CD14-positive monocyte (primary cell): ENCODE measurements around the gene GCGR. TPM values are rescaled to one million over a fixed set of nuclear protein-coding genes. Genes with fewer than 3 reads are reported as not detected.

Source experiments
- DNase-seq, 3 donors: peaks; one replicate each; pipeline ENCODE4 v3.0.0-alpha.2; 2011 to 2022
- H2AFZ ChIP-seq: 2 replicates; pipeline ENCODE4 v1.6.0; 2012; ENCODE audit warnings: mild to moderate bottlenecking, low read depth, low read length, inconsistent platforms; ENCODE audit not compliant: insufficient read depth, poor library complexity, severe bottlenecking
- H3K27ac ChIP-seq, 2 donors: 1 replicate in 1 of 2; 2 replicates in 1 of 2; pipeline ENCODE4 v1.5.1; 2012 to 2013; ENCODE audit warnings: low read length in 2 of 2, control low read depth in 1 of 2, inconsistent platforms in 1 of 2, low read depth in 1 of 2, mild to moderate bottlenecking in 1 of 2
- H3K27me3 ChIP-seq, 2 donors: one replicate each; pipeline versions ENCODE4 v1.6.0 to v1.6.1; 2011 to 2013; ENCODE audit warnings: low read length in 2 of 2; ENCODE audit not compliant: control insufficient read depth in 2 of 2, insufficient read depth in 2 of 2
- H3K36me3 ChIP-seq, 2 donors: replicated peaks in 1 of 2; 1 replicate in 1 of 2; 2 replicates in 1 of 2; pipeline versions ENCODE4 v1.5.1 to v1.6.1; 2012 to 2013; ENCODE audit warnings: low read length in 2 of 2, control low read depth in 1 of 2, inconsistent platforms in 1 of 2, mild to moderate bottlenecking in 1 of 2; ENCODE audit not compliant: insufficient read depth in 2 of 2, control insufficient read depth in 1 of 2
- H3K4me1 ChIP-seq, 2 donors: 1 replicate in 1 of 2; 2 replicates in 1 of 2; pipeline versions ENCODE4 v1.5.1 to v1.6.1; 2012 to 2013; ENCODE audit warnings: low read length in 2 of 2, control low read depth in 1 of 2, inconsistent platforms in 1 of 2, mild to moderate bottlenecking in 1 of 2, moderate library complexity in 1 of 2; ENCODE audit not compliant: insufficient read depth in 2 of 2, control insufficient read depth in 1 of 2
- H3K4me2 ChIP-seq: replicated peaks from 2 replicates; pipeline ENCODE3; 2012; ENCODE audit warnings: low read length, moderate library complexity, mild to moderate bottlenecking; ENCODE audit not compliant: poor library complexity, severe bottlenecking; ENCODE audit errors: extremely low read depth
- H3K4me3 ChIP-seq, 3 experiments: fragments of 200-600 bp in 1 of 3; sonication (generic) in 1 of 3; replicated peaks in 1 of 3; 1 replicate in 2 of 3; 2 replicates in 1 of 3; pipeline ENCODE4 v1.5.1; 2011 to 2013; ENCODE audit warnings: low read length in 3 of 3, mild to moderate bottlenecking in 3 of 3, control low read depth in 2 of 3, low read depth in 2 of 3, inconsistent platforms in 1 of 3, moderate library complexity in 1 of 3
- H3K79me2 ChIP-seq: 2 replicates; pipeline ENCODE4 v1.6.0; 2012; ENCODE audit warnings: mild to moderate bottlenecking, control low read depth, inconsistent platforms, low read length, moderate library complexity; ENCODE audit not compliant: insufficient read depth
- H3K9ac ChIP-seq: 2 replicates; pipeline ENCODE4 v1.6.0; 2017; ENCODE audit warnings: low read length, mild to moderate bottlenecking; ENCODE audit not compliant: insufficient read depth, poor library complexity, severe bottlenecking
- H3K9me3 ChIP-seq, 2 donors: replicated peaks in 1 of 2; 1 replicate in 1 of 2; 2 replicates in 1 of 2; pipeline versions ENCODE4 v1.5.1 to v1.6.1; 2012 to 2013; ENCODE audit warnings: low read length in 2 of 2, control low read depth in 1 of 2; ENCODE audit not compliant: control insufficient read depth in 1 of 2, insufficient read depth in 1 of 2
- H4K20me1 ChIP-seq: 2 replicates; pipeline ENCODE4 v1.6.0; 2012; ENCODE audit warnings: mild to moderate bottlenecking, low read length, control low read depth, moderate library complexity; ENCODE audit not compliant: insufficient read depth
- H3K27ac Mint-ChIP-seq, 7 donors: one replicate each; pipeline ENCODE4 v1.8.0; 2020; ENCODE audit warnings: mild to moderate bottlenecking in 7 of 7, mixed read lengths in 7 of 7, moderate library complexity in 6 of 7, inconsistent platforms in 2 of 7
- H3K27me3 Mint-ChIP-seq, 3 donors: one replicate each; pipeline ENCODE4 v1.8.0; 2021 to 2022; ENCODE audit warnings: low read depth in 3 of 3, mild to moderate bottlenecking in 3 of 3, mixed read lengths in 3 of 3, moderate library complexity in 3 of 3, inconsistent platforms in 1 of 3
- H3K36me3 Mint-ChIP-seq, 2 donors: one replicate each; pipeline ENCODE4 v1.8.0; 2020; ENCODE audit warnings: mixed read lengths in 2 of 2, inconsistent platforms in 1 of 2, mild to moderate bottlenecking in 1 of 2
- H3K4me1 Mint-ChIP-seq: one replicate; pipeline ENCODE4 v1.8.0; 2020; ENCODE audit warnings: mild to moderate bottlenecking, mixed read lengths
- H3K4me3 Mint-ChIP-seq, 2 donors: one replicate each; pipeline ENCODE4 v1.8.0; 2020; ENCODE audit warnings: mild to moderate bottlenecking in 2 of 2, mixed read lengths in 2 of 2, moderate library complexity in 1 of 2
- H3K9me3 Mint-ChIP-seq, 7 donors: one replicate each; pipeline ENCODE4 v1.8.0; 2020 to 2022; ENCODE audit warnings: mixed read lengths in 7 of 7, mild to moderate bottlenecking in 6 of 7, moderate library complexity in 6 of 7, inconsistent platforms in 2 of 7
- WGBS: methylation state at CpG from one replicate; pipeline ENCODE4 v1.1.5; 2013; ENCODE audit warnings: missing lambda C conversion rate; ENCODE audit not compliant: insufficient coverage; 5-methylcytosine and 5-hydroxymethylcytosine counted together
- intact Hi-C, 2 donors: fragments of 100-400 bp; cut with micrococcal nuclease; formaldehyde crosslinking; loops; one replicate each; pipeline versions ENCODE4 v1.15.0 to v1.15.1; 2023
- polyA minus RNA-seq: library from RNA; depleted of rRNA, polyadenylated mRNA; stranded (reverse); fragments of >200 nt; gene quantifications from 2 replicates; pipeline ENCODE4 v1.2.3, GENCODE V29; 2012
- polyA plus RNA-seq, 3 donors: library from polyadenylated mRNA; depleted of rRNA in 1 of 3; unstranded in 2 of 3; stranded (reverse) in 1 of 3; fragments of 300-500 nt in 2 of 3; fragments of >200 nt in 1 of 3; fragmentation: Illumina TruSeq in 2 of 3; gene quantifications; 1 replicate in 2 of 3; 2 replicates in 1 of 3; pipeline ENCODE4 v1.2.3, GENCODE V29; 2012 to 2021
- total RNA-seq, 12 experiments: library from RNA in 1 of 12; stranded (reverse) in 1 of 12; fragments of 120-200 nt in 1 of 12; gene quantifications; one replicate each; pipeline ENCODE4 v1.2.4 and lab custom pipeline; 2013 to 2026; ENCODE audit warnings: mixed read lengths in 6 of 12, inconsistent platforms in 1 of 12
- TF ChIP-seq, protein P1 (sequence below): fragments of 200-600 bp; IDR thresholded peaks from one replicate; pipeline ENCODE4 v1.8.0; 2022; ENCODE audit warnings: antibody characterized with exemption, mild to moderate bottlenecking

Gene GCGR
- total RNA-seq (2013): not detected
- polyA plus RNA-seq: not detected
- polyA minus RNA-seq: not detected in 2 replicates
- 0 to 0.30 (median 0) reads per million in 11 experiments for total RNA-seq (lab: John Stamatoyannopoulos, UW)

DNA sequence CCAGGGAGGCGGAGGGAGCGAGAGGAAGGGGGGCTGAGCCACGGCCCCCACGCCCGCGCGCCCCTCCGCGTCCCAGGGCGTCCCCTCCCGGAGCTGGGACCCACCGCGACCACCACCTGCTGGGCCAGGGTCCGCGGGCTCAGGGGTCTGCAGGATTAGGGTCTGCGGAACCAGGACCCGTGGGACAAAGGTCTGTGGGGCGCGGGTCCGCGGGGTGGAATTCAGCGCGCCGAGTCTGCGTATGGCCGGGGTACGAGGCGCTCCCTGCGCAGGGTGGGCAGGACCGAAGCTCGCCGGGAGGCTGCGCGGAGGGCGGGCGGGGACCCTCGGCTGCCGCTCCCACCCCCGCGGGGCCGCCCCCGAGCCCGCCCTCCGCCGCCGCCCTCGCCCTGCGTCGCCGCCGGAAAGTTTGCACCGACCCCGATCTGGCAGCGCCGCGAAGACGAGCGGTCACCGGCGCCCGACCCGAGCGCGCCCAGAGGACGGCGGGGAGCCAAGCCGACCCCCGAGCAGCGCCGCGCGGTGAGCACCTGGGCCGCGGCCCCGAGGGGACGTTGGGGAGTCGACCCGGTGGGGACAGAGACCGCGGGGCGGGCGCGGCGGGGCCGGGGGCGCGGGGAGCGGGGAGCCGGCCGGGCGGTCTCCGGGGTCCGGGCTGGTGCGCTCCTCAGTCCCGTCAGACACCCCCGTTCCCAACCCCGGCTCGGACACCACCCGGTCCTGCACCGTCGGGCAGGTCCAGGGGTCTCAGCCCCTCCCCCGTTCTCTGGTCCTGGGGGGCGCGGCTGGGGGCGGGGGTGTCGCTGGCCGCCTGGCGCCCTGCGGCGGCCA, at the start of gene GCGR:
GCGR (plus strand) TSS at position 423 of the 831 bp plus-strand sequence. CDS start 4,869 bp downstream, outside the sequence.
- Mint-ChIP-seq H3K4me1 (no peaks in the 10 kb centered on the region), H3K27me3 (peaks cover 53 to 94% (median 76%) of the 10 kb centered on the region in 3 donors), H3K27ac (no peak within 1 kb of the TSS), H3K4me3 (peak within 1 kb of the TSS in 1 of 2 donors; percentile 75), H3K36me3 (no peaks in the 10 kb centered on the region), H3K9me3 (peaks cover 0 to 20% (median 10%) of the 10 kb centered on the region in 7 donors)
- intact Hi-C loops: no loop called here
- WGBS: under 1% methylated on average over 106 of the region's 110 CpGs
- H3K27ac ChIP-seq: no peak within 1 kb of the TSS
- no peak within 1 kb of the TSS for H3K4me2 ChIP-seq
- no peaks in the 10 kb centered on the region for H4K20me1 ChIP-seq
- no peak within 1 kb of the TSS for H3K9ac ChIP-seq
- DNase-seq: no peak
- no peak within 1 kb of the TSS for H2AFZ ChIP-seq
- H3K36me3 ChIP-seq: no peaks in the 10 kb centered on the region
- H3K79me2 ChIP-seq: no peaks in the 10 kb centered on the region
- no peaks in the 10 kb centered on the region for H3K4me1 ChIP-seq
- peaks cover 4 to 11% of the 10 kb centered on the region in 2 donors for H3K9me3 ChIP-seq
- H3K27me3 ChIP-seq: peaks cover 15 to 77% of the 10 kb centered on the region in 2 donors
- H3K4me3 ChIP-seq: no peak within 1 kb of the TSS
- TF ChIP-seq, protein P1, sequence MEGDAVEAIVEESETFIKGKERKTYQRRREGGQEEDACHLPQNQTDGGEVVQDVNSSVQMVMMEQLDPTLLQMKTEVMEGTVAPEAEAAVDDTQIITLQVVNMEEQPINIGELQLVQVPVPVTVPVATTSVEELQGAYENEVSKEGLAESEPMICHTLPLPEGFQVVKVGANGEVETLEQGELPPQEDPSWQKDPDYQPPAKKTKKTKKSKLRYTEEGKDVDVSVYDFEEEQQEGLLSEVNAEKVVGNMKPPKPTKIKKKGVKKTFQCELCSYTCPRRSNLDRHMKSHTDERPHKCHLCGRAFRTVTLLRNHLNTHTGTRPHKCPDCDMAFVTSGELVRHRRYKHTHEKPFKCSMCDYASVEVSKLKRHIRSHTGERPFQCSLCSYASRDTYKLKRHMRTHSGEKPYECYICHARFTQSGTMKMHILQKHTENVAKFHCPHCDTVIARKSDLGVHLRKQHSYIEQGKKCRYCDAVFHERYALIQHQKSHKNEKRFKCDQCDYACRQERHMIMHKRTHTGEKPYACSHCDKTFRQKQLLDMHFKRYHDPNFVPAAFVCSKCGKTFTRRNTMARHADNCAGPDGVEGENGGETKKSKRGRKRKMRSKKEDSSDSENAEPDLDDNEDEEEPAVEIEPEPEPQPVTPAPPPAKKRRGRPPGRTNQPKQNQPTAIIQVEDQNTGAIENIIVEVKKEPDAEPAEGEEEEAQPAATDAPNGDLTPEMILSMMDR: no peak

DNA sequence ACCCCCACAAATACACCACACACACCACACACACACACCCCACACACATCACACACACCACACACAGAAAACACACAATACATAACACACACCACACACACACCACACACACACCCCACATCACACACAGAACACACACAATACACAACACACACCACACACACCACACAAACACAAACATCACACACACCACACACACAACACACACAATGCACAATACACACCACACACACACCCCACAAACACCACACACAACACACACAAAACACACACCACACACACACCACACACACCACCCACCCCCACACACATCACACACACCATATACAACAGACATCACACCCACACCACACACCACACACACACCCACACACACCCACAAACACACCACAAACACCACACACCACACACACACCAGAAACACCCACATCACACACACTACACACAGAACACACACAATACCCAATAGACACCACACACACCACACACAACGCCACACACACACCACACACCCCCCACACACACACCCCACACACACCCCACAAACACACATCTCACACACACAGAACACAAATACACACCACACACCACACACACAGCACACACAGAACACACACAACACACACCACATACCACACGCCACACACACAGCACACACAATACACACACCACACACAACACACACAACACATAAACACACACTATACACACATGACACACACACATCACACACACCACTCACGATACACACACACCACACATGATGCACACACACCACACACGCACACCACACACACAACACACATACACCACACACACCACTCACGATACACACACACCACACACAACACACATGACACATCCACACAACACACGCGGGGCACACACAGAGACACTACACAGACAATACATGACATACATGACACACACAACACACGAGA, 11.0 kb upstream of the GCGR start:
- no peak overlapping the region for H3K9ac ChIP-seq
- H2AFZ ChIP-seq: no peak overlapping the region
- no peak overlapping the region for H3K4me3 ChIP-seq
- intact Hi-C loops: no loop called here
- H3K27ac ChIP-seq: no peak overlapping the region
- no peak overlapping the region for H3K27ac Mint-ChIP-seq
- H3K36me3 ChIP-seq: no peaks in the 10 kb centered on the region
- H3K27me3 Mint-ChIP-seq: peaks cover 3 to 8% (median 3%) of the 10 kb centered on the region in 3 donors
- no peaks in the 10 kb centered on the region for H3K27me3 ChIP-seq
- no peaks in the 10 kb centered on the region for H3K36me3 Mint-ChIP-seq
- H4K20me1 ChIP-seq: no peaks in the 10 kb centered on the region
- no peaks in the 10 kb centered on the region for H3K4me1 Mint-ChIP-seq
- no peaks in the 10 kb centered on the region for H3K9me3 ChIP-seq
- no peaks in the 10 kb centered on the region for H3K79me2 ChIP-seq
- no peak overlapping the region for H3K4me3 Mint-ChIP-seq
- peaks cover 0 to under 1% (median 0%) of the 10 kb centered on the region in 7 donors for H3K9me3 Mint-ChIP-seq
- 96% methylated on average over 8 of the region's 8 CpGs for WGBS
- TF ChIP-seq, protein P1: no peak
- no peaks in the 10 kb centered on the region for H3K4me1 ChIP-seq
- no peak for DNase-seq
- no peak overlapping the region for H3K4me2 ChIP-seq
